EL (cell line): ENCODE data around the gene CRY2.
"Not testable (repeated sequence)": the region's sequence is repeated elsewhere in the genome, so short reads cannot be mapped to it uniquely, and the experiment has no call there.

ENCODE experiments used
- DNase-seq: peaks from one replicate; pipeline ENCODE4 v3.0.0-alpha.2; 2016

Gene CRY2

DNA sequence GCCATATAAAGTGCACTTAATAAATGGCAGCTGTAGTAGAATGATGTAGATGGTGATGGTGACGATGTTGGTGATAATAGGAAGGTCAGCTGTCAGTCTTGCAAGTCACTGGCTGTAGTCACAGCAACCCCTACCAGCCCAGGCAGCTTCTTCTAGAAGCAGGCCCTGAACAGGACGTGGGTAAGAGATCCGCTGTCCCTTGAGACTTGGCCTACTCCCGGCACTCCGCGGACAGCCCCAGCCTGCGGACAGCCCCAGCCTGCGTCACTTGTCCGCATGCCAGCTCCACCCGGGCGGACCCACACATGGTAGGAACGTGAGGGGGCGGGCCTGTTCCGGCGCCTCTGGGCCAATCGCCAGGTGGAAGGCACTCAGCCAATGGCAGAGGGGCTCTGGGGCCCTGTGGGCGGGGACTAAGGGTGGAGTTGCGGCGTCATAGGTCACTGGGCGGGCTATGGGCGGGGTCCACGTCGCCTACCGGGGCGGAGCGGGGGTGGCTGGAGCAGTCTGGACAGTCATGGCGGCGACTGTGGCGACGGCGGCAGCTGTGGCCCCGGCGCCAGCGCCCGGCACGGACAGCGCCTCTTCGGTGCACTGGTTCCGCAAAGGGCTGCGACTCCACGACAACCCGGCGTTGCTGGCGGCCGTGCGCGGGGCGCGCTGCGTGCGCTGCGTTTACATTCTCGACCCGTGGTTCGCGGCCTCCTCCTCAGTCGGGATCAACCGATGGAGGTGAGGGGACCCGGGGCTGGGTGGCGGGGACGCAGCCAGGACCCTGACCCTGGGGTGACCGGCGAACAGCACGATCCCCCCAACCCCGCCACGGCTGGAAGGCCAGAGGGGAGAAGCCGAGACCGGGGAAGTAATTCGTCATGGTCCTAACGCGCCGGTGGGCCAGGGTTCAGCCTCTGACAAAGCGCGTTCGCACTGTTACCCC lies at the start of gene CRY2:
CRY2 (plus strand) TSS at position 502 of the 937 bp plus-strand sequence; CDS start at position 518, 16 bp downstream.
- peak; percentile 97 for DNase-seq

- no peak for DNase-seq
Observed at GRCh38 chr11:45798793-45799441, 48.4 kb upstream of the CRY2 start.

GRCh38 chr11:45799562-45799961 lies 47.7 kb upstream of the CRY2 start:
- no peak for DNase-seq

DNA sequence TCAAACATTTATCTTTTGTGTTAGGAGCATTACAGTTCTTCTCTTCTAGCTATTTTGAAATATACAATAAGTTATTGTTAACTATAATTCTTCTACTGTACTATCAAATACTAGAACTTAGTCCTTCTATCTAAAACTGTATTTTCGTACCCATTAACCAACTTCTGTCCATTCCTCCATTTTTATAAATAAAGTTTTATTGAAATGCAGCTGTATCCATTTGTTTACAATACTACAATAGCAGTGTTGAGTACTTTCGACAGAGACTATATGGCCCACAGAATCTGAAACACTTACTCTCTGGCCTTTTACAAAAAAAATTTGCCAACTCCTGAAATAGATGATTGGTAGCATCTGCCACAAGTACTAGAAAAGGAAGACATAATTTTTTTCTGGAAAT lies 47.0 kb upstream of the CRY2 start:
- DNase-seq: no peak

- DNase-seq: no peak
Observed at GRCh38 chr11:45801723-45802315, 45.5 kb upstream of the CRY2 start.

DNA sequence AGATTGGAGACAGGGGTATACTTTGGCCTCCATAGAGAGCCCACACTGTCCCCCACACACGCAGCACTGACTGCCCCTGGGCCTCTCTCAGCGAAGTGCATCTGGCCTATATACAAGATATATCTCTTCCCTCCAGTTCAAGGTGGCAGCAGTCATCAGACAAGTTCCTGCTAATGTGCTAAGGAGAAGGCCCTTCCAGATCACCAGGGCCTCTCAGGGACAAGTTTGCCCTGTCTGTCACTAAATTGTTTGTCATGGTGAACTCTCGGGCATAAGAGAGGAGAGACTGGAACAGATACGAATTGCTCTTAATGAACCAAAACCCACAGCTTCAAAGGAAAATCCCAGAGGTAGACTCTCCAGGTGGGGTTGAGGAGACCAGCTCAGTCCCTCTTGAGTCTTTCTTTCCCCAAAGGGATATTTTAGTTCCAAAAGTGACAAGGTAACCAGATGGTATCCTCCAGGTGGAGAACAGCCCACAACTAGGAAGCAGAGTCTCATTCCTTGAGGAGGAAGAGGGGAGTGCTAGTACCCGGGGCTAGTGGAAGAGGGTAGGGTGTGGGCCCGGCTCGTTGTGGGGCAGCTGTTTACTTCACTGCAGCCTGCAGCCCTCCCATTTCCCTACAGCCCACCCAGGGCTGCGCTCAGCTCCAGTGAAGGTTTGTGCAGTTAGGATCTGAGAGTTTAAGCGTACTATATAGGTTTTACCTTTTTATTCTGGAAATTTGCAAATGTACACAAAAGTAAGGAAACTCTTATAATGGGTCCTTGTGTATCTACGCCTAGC lies 44.6 kb upstream of the CRY2 start:
- no peak for DNase-seq

- peak; percentile 57 for DNase-seq
Observed at GRCh38 chr11:45803971-45804760, 43.1 kb upstream of the CRY2 start.

GRCh38 chr11:45804761-45805304 lies 42.4 kb upstream of the CRY2 start, which contains the start of gene SLC35C1:
Gene SLC35C1, plus strand, starts transcription at chr11:45805149. Its CDS starts 653 bp downstream, at chr11:45805802.
- DNase-seq: peak; percentile 96

GRCh38 chr11:45805305-45806071 lies 41.8 kb upstream of the CRY2 start:
- peak; percentile 78 for DNase-seq

DNA sequence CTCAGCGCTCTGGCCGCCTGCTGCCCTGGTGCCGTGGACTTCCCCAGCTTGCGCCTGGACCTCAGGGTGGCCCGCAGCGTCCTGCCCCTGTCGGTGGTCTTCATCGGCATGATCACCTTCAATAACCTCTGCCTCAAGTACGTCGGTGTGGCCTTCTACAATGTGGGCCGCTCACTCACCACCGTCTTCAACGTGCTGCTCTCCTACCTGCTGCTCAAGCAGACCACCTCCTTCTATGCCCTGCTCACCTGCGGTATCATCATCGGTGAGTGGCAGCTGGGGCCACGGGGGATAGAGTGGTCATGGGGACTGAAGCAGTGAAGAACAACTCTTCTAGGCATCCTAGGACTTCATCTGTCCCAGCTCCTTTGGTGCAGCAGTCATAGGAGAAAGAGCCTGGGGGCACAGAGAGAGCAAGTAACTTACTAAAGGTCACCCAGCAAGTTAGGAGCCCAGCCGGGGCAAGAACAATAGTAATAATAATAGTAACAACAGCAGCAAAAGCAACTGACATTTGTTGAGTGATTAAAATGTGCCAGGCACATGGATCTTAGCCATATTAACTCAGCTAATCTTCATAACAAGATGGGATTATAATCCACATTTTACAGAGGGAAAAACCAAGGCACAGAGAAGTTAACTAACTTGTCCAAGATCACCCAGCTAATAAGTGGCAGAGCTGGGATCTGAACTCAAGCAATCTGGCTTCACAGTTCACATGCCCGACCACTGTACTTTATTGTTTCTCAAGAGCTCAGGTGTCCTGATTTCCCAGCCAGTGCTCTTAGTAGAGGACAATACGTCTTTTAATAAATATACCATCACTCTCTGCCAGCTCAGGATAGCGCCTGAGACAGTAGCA lies 41.0 kb upstream of the CRY2 start:
- no peak for DNase-seq

DNA sequence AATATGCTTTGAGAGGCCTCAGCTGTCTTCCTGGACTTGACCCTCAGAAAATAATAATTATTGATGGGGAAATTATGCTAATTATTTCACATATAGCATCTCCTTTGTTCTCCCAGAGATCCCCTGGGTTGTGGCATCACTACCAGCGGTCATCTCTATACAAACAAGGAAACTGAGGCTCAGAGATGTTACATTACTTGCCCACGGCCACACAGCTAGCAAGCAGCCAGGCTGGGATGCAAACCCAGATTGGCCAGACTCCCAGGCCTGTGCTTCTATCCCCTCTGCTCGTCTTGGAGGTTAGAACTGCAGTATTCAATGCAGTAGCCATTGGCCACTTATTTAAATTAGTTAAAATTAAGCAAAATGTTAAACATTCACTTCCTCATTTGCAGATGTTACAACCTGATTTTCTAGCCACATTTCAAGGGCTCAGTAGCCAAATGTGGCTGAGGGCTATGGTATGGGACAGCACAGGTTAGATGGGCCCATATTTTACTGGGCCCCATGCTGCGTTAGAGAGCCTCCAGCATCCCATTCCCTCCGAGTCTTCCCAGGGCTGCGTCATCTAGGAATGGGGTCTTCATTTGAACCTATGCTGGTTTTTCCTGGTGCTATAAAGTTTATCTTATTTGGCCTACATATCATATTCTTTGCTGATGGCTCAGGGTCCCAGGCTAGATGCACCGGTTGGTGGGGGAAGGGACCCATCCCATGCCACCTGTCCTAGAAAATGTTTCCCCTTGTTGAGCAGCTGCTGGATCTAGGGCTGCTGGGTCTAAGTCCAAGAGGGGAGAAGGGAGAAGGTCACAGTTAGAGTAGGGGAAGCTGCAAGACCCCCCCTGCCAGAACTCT lies 40.1 kb upstream of the CRY2 start:
- no peak for DNase-seq

- no peak for DNase-seq
Observed at GRCh38 chr11:45807792-45808238, 39.5 kb upstream of the CRY2 start.

DNA sequence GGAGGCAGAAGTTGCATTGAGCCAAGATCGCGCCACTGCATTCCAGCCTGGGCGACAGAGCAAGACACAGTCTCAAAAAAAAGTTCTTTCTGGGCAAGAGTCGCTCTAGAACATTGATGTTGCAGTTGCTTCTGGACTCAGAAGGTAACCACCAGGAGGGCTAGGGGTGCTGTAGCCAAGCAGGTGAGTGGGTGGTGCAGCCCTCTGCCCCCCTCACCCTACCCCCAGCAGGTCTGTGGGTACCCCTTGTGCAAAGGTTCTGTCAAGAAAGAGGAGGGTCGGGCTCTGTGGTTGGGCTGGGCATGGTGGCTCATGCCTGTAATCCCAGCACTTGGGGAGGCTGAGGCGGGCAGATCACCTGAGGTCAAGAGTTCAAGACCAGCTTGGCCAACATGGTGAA lies 38.8 kb upstream of the CRY2 start:
- DNase-seq: not testable (repeated sequence)

DNA sequence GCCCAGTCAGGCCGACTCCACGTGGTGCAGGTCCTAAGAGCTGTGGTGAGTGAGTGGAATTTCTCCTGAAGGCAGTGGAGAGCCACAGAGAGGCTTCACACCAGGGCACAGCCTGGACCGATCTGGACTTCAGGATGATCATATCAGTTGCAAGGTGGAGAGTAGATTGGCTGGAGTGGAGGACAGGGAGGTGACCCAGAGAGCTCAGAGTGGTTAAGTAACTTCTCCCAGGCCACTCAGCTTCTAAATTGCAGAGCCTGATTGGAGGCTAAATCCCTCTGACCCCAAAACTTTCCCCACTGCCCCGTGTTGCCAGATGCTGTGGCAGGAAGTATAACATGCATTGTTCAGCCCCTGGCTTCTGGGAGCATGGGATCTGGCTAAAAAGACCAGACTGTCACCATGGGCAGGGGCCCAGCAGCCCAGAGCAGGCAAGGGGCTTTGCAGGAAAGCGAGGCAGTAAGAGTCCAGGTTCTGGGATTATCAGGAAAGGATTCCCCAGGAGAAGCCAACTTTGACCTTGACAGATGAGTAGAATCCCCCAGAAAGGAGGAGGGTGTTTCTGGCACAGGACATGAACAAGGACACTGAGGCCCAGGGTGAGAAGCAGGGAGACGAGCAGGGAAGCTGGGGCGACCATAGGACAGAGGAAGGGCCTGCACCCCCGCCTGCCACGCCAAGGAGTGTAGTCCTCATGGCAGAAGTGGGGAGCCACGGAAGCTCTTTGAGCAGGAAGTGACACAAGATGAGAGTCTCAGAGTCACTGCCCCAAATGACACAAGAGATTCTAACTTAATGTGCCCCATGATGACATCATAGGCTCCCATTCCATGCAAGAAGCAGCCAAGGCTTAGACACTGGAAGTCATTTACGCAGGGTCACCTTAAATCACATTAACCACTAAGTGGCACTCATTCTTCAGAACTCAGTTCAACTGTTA lies 37.5 kb upstream of the CRY2 start:
- DNase-seq: no peak

DNA sequence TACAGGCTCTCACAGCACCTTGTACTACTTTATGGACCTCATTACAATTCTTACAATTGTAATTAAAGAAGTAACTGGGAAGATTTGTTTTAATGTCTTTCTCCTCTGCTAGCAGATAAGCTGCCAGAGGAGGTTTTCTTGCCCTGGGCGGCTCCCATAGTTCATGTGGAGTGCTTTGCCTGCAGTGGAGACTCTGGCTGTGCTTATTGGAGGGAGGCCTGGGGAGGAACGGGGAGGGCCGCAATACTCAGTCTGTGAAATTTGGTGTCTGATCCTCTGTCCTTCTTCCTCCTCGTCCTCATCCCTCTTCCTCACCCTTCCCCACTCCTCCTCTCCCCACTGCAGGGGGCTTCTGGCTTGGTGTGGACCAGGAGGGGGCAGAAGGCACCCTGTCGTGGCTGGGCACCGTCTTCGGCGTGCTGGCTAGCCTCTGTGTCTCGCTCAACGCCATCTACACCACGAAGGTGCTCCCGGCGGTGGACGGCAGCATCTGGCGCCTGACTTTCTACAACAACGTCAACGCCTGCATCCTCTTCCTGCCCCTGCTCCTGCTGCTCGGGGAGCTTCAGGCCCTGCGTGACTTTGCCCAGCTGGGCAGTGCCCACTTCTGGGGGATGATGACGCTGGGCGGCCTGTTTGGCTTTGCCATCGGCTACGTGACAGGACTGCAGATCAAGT lies 36.7 kb upstream of the CRY2 start:
- DNase-seq: no peak

GRCh38 chr11:45811109-45811435 lies 36.2 kb upstream of the CRY2 start:
- DNase-seq: no peak
